Posterior cingulate gyrus (tissue), 11 donors: ENCODE measurements around the gene FUCA2.

ENCODE experiments used
- DNase-seq, 10 donors: peaks; one replicate each; pipeline versions ENCODE4 v3.0.0 to v3.0.0-alpha.2; 2020 to 2021; ENCODE audit warnings: mixed read lengths in 3 of 10
- intact Hi-C: fragments of 100-400 bp; cut with DNase I; formaldehyde crosslinking; loops from one replicate; pipeline ENCODE4 v1.15.1; 2023

The FUCA2 gene, protein sequence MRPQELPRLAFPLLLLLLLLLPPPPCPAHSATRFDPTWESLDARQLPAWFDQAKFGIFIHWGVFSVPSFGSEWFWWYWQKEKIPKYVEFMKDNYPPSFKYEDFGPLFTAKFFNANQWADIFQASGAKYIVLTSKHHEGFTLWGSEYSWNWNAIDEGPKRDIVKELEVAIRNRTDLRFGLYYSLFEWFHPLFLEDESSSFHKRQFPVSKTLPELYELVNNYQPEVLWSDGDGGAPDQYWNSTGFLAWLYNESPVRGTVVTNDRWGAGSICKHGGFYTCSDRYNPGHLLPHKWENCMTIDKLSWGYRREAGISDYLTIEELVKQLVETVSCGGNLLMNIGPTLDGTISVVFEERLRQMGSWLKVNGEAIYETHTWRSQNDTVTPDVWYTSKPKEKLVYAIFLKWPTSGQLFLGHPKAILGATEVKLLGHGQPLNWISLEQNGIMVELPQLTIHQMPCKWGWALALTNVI

DNA sequence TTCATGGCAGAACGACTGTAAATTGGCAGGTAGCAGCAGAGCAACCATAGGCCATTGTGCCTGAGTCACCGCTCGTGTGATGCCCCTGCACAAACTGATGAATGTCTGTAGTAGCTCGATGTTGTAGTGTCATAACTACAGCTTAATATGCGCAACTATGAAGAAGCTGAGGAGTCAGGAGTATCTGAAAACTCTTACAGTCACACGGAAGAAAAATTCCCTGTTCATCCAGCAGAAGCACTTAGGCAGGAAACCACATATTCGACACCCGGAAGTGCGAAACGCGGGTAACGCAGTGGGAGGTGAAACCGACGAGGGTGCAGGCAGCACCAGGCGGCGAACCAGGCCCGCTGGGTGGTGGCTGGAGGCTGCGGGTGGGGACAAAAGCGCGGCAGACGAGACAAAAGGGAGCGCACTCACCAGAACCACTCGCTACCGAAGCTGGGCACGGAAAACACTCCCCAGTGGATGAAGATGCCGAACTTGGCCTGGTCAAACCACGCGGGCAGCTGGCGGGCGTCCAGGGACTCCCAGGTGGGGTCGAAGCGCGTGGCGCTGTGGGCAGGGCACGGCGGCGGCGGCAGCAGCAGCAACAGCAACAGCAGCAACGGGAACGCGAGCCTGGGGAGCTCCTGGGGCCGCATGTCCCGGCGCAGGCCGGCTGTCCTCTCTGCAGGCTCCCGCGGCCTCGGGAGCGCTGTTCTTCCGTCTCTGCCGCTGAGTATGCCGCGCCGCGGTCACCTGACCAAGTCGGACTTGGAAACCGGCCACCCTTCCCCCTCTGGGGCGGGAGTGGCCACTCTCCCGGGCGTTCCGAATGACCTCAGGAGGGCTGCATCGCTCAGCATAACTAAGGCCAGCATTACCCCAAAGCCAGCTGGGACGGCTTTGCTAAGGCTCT, at the start of gene FUCA2:
TSS of gene FUCA2 (minus strand) at position 730 of the 901 bp plus-strand sequence. CDS start at position 644, 86 bp downstream.
- DNase-seq: peak; percentile 79 to 98 (median 85)
- intact Hi-C loops: loop anchor here (2.0 kb wide), 1 partner anchor 60 kb away; the partner anchor contains the start of genes ADAT2 and PEX3

DNA sequence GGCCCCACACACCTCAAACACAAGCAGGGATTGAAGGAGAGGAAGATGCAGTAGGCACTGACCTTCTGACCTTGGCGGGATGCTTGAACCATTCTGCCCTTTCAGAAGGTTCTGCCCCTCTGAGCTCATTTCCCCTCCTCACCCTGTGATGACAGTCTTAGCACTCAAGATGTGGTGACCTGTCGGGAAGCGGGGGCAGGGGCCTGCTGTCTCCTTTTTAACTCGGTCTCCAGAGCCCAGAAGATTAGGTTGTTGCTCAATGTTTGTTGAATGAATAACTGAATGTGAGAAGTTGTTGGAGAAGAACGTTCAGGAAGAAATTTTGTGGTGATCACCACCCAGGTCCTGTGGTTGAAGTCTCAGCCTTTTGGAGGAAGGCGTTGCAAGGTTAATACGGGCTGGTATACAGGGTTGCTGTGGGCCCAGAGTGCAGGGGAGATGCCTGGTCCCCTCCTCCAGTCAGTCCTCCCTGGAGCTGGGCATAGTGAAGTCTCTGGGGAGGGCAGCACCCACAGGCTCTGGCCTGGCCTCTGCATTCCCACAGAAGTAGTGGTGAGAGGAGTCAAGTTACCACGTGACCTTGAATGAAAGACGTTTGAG, 49.7 kb upstream of the FUCA2 start:
- no peak for DNase-seq
- intact Hi-C loops: no loop called here

DNA sequence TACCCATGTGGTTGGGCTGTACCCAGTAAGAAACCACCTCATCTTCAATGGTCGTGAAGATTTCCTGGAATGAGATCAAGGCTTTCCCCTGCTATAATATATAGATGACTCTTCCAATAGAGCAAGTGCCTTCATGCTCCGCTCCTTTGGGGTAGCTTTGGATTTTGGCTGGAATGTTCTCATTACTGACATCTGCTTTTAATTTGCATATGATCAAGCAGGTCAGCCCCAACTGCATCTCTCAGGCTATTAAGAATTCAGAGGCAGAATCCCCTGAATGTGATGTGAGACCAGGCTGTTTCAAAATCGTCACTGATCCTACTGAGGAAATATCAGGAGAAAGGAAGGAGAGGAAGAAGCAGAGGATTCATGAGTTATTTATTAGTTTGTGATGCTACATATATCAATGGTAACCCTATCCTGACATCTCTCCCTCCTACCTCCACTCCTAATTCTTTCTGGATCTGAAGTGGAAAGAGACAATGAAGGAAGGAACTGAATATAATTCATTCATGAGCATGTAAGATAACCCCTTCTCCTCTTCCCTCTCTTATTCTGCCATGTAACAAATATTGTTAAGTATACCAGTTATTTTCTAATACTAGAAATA, 47.6 kb upstream of the FUCA2 start:
- no peak for DNase-seq
- intact Hi-C loops: no loop called here

DNA sequence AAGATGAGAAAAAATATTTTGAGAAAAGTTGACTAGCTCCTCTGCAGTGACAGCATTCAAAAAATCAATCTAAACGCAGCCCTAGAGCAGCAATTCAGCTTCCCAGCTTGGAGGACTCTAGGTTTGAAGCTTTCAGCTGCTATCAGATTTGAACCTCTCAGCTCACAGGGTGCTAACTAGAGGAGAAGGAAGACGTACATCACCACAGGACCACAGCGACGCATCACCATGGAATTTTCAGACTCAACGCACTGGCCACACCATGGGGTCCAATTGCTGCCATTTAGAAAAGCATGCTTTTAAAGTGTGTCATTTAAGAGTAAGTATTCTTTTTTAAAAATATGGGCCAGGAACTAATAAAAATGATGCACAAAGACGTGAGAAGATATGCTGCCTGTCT, 45.0 kb upstream of the FUCA2 start:
- DNase-seq: no peak
- intact Hi-C loops: no loop called here

DNA sequence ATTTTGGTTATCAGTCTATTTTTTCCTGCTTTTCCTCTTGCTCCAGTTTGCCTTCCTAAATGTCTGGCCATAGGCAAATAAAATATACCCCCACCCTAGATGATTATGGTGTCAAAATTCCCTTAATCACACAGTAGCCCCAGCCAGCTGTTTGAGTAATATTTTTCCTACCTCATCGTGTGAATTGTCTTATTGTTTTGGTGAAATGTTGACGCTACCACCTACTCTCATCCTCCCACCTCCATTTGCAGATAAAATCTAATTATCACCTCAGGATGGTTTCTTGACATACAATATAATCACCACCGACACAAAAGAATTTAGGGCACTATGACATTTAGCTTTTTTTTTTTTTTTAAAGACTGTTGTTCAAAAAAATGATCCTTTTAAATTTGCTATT, 44.1 kb upstream of the FUCA2 start:
- intact Hi-C loops: no loop called here

DNA sequence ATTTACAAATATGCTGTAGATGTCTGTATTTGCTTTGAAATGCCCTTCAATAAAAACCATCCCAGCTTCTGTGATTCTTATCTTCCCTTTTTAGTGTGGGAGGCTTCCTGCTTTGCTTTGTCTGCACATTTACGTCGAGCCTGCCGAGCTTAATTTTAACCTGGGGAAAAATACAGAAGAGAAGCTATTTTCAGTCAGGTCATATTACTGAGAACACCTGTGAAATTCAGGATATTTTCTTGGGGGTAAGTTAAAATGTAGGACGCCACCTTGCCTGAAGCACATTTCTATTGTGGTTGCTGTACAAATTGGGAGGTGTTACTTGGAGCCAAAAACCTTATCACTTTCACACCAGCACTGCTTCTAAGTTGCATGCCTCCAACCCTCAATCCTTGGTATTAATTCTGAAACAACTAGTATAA, 43.6 kb upstream of the FUCA2 start:
- DNase-seq: no peak
- intact Hi-C loops: no loop called here

More for the DNA sequence above, 44.1 kb upstream of the FUCA2 start:
- DNase-seq: no peak

DNA sequence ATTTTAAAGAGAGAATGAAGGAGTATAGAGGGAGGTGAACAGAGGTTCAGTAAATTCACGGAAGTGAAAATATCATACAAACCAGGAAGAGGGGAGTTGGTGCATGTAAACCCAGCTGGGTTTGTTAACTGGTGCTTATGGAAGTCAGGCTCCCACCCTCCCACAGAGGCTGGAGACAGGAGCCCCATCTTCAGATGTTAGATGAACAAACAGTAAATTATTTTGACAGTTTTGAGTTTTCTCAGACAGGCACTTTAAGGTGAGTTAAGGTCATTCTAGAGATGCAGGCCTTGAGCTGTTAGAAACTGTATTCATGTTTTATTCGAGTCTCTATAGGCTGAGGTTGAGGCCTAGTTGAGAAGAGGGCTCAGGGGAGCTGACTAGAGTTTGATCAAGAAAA, 41.8 kb upstream of the FUCA2 start:
- DNase-seq: no peak
- intact Hi-C loops: no loop called here

DNA sequence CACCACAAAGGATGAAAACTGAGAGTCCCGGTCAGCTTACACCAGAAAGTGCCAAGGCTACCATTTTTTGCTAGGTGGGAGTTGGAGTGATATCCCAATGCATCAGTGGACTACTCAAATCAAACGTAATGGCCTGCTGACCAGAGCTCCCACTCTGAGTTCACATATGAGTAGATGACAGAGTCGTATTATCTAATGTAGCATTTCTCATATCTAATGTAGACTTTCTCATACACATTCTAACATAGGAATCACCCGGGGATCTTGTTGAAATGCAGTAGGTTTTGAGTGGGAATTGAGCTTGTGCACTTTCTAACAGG, 38.4 kb upstream of the FUCA2 start:
- DNase-seq: no peak
- intact Hi-C loops: no loop called here

DNA sequence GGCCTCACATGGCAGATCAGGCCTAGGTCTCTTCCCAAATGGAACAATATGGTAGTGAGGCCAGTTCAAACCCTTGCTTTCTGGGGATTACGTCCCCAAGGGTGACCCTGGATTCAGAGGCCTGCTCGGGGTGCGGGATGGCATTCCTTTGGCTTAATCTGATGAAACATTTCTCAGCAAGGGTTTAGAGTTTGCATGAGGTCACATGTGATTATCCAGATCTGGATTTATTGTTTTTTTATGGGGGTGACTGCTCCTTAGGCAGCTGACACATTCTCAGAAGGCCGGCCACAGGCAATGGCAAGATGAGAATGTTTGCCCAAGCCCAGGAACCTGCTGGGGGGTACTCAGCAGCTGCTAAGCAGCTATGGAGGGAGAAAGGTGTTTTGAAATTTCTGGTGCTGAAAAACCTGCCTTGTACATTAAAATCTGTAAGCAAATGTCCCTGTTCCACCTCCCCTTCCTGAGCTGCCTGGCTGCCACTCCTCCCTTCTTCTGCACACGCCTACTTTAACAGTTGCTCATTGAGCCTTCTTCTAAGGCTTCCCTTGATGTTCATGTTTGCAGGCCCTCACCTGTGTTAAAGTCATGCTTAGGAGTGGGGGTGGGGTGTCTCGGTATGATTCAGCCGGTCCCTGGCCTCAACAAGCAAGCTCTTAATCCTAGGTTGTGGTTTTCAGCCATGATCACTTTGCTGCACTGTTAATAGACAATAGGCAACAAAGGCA, 37.9 kb upstream of the FUCA2 start:
- intact Hi-C loops: no loop called here
- DNase-seq: no peak

DNA sequence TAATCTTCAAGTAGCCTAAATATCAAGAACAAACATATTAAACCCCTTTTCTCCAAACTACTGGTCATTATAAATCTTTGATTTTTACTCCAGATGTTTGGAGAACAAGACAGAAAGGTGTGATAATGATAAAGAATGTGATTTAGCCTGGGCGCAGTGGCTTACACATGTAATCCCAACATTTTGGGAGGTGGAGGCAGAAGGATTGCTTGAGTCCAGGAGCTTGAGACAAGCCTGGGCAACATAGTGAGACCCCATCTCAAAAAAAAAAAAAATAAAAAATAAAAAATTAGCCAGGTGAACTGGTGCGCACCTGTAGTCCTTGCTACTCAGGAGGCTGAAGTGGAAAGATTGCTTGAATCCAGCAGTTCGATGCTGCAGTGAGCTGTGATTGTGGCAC, 35.1 kb upstream of the FUCA2 start:
- intact Hi-C loops: no loop called here

DNA sequence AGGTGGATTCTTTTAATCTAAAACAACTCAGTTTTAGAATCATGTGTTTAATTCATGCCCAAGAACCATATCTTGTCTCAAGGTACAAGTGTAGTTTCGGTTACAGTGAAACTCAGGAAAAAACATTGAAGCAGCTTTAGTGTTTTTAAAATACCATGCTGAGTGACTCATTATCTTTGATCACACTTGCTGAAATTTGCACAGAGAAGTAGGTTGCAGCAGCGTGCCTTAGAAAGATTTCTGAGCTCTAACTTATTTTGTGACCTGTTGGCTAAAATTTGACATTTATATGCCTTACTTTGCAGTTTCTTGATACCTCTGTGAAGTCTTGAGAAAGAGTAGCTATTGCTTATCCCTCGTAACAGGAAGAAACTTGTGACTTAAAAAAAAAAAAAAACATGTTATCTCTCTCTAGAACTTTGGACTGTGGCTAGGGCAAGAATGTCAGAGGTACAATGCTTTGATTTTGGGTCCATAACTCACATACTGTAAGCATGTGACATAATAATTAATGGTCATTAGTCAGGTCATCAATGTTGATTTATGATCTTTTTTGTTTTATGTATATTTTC, 34.5 kb upstream of the FUCA2 start:
- DNase-seq: no peak
- intact Hi-C loops: no loop called here

More for the DNA sequence above, 35.1 kb upstream of the FUCA2 start:
- no peak for DNase-seq

DNA sequence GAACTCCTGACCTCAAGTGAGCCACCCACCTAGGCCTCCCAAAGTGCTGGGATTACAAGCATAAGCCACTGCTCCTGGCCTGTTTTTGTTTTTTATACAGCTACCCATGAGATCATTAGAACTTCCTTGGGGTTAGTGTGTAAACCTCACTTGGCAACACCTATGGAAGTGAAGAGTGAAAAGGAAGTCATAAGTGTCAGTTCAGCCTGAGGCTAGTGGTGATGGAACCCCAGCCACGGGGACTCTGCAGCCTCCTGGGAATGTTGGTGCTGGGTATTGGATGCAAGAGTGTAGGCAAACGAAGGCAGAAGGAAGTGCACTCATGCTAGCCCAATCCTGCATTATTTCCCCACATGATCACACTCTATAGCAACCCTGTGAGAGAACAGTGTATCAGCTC, 33.6 kb upstream of the FUCA2 start:
- DNase-seq: no peak
- intact Hi-C loops: no loop called here

DNA sequence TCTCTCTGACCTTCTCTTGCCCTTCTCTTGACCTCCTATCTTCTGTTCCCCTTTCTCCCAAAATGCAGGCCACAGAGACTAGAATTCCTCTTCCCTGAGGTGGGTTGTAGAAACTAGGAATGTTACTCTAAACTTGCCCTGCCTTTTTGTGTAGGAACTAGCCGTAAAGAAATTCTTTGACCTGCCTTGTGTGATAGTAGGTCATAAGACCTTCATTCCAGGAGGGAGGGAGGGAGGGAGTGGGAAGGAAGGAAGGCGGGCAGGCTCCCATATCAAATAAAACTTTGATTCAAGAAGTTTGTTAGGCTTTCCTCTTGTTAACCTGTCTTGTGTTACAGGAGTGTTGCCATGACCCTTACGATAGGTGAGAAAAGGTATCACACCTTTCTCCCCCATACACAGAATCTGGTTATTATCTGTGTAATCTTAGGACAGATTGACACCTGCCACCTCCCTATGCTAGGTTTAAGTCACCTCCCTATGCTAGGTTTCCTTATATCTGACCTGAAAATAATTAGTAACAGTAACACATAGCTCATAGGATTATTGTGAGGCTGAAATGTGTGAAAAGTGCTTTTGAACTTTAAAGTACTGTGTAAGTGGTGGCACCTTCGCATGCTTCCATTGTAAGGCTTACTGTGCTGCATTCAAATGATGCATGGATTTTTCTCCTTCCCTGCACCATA, 32.6 kb upstream of the FUCA2 start:
- intact Hi-C loops: no loop called here
- no peak for DNase-seq

DNA sequence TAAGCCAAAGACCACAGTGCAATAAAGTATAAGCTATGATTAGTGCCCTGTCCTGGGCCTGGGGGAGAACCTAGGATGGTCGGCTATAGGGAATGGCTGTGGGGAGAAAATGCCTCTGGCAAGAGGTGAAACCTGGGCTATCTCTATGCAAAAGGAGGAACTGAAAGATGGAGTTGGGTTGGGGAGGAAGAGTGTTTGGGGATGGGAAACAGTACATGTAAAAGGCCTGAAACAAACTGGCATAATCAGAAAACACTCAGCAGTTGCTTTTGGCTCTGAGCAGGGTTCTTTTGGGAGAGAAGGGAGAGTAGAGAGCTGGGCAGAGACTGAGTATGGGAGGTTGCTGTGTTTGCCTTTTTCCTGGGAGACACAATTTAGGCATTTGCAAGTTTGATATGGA, 31.9 kb upstream of the FUCA2 start:
- no peak for DNase-seq
- intact Hi-C loops: no loop called here

DNA sequence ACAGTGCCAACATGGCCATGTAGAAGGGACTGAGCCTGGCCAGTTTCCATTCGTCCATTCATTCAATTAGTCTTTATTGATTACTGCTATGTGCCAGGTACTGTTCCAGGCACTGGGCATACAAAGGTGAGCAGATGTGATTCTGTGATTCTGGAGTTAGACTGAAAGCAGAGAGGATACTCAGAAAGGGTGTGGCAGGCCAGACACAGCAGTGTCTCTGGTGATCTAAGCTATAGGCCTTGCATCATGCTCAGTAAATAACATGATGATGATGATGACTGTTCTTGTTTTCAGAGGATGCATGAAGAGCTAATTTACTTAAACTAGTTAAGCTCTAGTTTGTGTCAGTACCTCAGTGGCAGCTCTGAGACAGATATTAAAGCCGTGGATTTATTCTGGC, 31.4 kb upstream of the FUCA2 start:
- intact Hi-C loops: no loop called here
- no peak for DNase-seq

DNA sequence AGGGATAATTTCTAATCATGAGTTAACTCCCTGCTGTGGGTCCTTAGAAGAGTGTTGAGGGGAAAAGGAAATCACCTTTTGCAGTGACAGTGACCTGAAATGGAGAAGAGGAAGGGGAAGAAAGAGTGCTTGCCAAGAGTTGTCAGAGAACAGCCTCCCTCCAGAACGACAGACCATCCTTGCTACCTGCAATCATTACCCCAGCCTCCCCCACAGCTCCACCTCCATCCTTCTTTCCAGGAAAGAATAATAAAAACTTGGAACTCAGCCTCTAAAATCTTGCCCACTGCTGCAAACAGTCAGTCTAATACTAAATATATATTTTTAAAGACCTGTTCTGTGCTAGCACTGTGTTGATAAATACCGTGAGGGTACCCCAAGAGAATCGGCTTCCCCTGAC, 28.7 kb upstream of the FUCA2 start:
- no peak for DNase-seq
- intact Hi-C loops: no loop called here

DNA sequence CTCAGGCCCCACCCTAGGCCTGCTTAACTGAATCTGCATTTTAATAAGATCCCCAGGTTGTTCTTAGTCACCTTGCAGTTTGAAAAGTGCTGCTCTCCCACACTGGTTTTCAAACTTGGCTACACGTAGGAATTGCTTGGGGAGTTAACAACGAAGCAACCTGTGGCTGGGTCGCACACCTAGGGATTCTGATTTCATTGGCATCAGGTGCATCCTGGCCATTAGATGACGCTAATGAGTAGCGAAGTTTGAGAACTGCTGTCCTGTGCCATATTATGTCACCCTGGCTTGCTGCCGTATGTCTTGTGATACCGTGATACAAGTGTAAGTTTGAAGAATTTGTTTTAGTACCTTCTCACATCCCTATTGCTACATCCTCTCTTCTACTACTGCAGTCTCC, 28.2 kb upstream of the FUCA2 start:
- intact Hi-C loops: no loop called here
- no peak for DNase-seq

DNA sequence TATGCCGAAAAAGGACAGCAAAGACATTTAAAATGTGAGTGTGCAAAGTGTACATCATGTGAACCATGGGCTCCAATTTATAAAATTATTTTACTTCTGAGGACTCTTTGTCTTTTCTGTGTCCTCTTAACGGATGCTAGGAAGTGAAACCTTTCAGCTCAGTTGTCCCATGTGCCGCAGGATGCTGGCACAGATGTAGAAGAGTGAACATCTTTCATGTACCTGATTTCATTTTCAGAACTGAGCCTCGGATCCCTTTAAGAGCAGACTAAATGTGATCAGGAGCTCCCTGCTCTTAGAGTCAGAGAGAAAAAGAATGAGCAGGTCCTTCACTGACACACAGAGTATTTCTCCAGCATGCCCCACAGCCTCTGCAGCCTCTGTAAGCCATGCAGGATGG, 27.6 kb upstream of the FUCA2 start:
- no peak for DNase-seq
- intact Hi-C loops: no loop called here

DNA sequence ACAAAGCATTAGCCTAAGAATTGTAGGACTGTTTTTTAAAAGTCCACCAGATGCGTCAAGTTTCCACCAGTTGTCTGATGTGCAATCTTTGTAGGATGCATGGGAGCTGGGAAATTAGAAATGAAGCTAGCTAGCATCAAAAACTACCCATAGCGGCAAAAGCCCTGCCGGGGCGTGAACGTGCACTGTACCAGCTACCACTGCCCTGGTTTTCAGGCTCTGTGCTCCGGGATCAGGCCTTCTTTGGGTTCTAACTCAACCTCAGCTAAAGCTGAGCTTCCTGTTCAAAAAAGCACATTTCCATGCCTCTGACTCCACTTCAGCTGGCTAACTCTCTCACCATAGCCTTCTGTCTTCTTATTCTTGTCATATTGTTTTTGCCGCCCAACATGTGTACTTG, 26.9 kb upstream of the FUCA2 start:
- DNase-seq: no peak
- intact Hi-C loops: no loop called here
